NCI-H128 (cell line): ENCODE measurements around the gene DAPK2.
"Not testable (repeated sequence)": the region's sequence is repeated elsewhere in the genome, so short reads cannot be mapped to it uniquely, and the experiment has no call there.

Experiments
- DNase-seq: peaks from one replicate; lab custom pipeline; 2025; ENCODE audit not compliant: unreplicated experiment; lab: John Stamatoyannopoulos, UW

Gene DAPK2

DNA sequence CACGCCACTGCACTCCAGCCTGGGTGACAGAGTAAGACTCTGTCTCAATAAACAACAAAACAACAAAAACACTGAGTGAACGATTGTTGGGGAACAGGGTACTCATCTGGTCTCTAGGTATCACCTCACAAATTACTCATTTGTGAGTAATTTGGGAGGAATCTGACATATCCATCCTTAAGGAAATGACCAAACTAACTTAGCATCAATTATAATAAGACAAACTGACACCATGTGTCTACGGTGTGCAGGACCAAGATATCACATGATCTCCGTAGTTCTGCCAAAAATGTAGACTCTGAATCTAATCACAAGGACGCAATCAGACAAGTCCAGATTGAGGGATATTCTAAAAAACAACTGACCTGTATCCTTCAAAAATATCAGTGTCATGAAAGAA is 12.0 kb upstream of the DAPK2 start:
- no peak for DNase-seq

DNA sequence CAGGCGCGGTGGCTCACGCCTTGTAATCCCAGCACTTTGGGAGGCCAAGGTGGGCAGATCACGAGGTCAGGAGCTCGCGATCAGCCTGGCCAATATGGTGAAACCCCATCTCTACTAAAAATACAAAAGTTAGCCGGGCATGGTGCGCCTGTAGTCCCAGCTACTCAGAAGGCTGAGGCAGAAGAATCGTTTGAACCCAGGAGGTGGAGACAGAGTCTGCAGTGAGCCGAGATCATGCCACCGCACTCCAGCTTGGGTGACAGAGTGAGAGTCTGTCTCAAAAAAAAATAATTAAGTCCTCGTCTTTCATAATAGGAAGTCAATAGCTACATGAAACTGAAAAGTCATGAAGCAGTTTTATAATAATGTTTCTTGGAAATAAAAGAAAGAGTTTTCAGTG is 7.4 kb upstream of the DAPK2 start:
- not testable (repeated sequence) for DNase-seq

DNA sequence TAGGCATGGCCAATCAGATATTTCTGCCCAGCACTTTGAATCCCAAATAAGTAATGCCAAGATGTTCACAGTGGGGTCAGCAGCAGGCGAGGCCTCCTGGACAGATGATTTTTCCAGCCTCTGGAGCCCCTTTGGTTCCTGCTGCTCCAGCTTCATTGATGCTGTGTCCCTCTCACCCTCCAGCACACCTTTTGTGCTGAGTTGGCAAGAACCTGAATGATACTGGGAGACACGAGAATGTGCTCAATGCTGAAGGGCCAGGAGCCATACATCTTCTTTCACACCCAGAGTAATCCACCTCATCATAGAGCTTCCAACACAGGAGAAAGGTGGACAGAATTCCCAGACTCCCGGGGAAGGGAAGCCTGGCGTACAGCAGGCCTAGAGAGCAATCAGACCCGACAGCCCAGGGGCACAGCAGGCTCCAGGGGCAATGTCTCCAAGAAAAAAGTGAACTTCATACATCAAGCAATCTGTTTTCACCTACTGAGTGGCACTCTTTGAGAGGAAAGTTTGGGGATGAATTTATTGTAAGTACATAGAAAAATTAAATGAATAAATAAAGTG is 6.7 kb upstream of the DAPK2 start:
- no peak for DNase-seq

DNA sequence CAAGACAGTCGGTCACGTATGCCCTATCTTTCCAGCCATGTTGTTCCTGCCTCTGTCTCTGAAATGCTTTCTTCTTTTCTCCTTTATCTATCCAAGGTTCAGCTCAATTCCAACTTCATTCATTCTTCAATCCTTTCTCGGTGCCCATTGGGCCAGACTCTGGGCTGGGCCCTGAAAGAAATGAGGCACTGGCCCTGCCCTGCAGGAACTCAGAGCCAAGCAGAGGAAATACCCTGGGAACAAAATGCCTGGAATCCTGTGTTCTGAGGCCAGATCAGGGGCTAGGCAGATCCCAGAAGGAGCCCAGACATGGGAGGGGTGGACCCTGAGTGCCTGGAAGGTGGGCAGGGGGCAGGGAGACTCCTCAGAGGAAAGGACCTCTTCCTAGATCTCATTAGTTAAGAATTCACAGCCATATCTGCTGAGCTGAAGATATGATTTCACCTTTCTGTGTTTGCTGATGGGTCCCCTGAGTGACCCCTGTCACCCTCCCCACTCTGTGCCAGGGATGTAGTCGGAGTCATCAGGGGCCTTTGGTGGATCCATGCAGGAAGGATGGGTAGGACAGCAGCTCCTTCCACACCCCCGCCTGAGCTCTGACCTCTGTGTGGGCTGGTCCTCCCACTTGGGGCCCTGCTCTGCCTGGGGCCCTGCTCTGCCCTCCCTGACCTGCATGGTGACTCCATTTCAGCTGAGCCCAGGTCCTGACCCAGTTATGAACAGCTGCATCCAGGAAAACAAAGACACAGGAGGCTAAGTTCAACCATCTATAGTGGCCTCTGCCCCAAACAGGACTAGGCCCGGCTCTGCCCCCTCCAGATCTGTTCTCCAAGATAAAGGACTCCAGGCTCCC is 5.3 kb upstream of the DAPK2 start:
- DNase-seq = no peak

DNA sequence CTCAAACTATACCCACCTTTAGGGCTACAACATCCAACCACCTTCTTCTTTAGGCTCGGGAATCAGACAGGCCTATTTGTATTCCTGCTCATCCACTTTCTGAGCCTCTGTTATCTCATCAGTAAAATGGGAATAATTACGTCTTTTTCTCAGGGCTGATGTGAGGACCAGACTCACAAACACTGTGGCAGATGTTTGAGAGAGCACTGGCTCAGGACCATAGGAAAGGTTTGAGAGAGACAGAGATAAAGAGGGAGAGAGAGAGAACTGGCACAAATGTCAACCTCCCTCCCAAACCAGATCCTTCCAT is 4.8 kb upstream of the DAPK2 start:
- DNase-seq = no peak

DNA sequence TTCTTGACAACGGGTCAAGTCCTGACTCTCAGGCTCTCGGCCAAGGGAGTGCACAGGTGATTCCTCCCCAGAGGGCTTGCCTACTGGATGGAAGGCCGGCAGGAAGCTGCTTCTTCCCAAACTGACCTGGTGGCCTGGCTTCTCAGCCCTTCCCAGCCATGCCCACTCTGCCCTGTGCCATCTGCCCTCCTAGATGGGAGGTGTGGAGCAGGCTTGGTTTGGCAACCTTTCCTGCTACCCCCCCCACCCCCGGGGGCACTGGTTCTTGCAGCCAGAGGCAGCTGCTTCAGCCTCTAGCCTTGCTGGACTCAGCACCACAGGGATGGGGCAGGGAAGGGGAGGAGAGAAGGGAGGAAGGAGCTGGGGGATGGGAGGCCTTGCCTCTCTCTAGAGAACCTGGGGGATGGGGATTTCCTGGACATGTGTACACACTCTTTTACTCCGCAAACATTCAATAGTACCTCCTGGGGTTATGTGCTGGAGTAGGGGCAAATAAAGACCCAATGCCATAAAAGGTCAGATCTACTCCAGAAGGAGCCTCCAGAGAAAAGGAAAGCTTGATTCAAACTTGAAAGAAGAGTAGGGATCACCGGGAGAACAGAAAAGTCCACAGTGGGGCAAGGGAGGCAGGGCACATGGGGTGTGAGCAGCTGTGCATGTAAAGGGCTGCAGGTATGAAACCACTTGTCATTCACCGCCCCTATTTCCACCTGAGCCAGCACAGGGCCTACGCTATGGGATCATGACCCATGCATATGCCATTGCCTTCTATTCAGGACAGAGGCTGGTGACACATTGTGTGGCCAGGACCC is 4.2 kb upstream of the DAPK2 start:
- no peak for DNase-seq

DNA sequence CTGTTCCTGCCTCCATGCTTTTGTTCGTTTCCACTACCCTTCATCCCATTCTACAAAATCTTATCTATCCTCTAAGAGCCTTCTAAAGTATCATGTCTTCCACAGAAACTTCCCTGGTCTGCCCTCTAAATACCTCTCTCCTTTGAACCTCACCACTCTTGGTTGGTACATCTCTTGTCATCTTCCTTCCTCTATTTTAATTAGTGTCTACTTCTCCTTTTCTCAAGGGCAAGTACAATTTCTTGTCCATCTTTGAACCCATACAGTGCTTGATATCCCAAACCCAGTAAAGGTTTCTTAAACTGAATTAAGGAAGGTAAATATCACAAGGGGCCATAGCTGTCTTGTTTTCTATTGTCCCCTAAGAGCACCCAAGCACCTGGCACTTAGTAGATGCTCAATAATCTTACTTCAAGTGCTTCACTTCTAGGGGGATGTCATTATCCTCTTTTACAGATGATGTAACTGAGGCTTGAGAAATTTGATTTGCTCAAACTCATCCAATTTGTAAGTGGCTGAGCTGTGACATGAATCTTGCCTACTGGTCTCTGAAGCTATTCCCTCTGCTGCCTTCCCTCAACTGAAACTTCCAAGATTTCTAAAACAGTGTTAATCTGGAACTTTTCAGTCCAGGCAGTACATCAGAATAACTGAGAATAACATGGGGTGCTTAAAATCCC is 2.6 kb upstream of the DAPK2 start:
- DNase-seq = no peak

DNA sequence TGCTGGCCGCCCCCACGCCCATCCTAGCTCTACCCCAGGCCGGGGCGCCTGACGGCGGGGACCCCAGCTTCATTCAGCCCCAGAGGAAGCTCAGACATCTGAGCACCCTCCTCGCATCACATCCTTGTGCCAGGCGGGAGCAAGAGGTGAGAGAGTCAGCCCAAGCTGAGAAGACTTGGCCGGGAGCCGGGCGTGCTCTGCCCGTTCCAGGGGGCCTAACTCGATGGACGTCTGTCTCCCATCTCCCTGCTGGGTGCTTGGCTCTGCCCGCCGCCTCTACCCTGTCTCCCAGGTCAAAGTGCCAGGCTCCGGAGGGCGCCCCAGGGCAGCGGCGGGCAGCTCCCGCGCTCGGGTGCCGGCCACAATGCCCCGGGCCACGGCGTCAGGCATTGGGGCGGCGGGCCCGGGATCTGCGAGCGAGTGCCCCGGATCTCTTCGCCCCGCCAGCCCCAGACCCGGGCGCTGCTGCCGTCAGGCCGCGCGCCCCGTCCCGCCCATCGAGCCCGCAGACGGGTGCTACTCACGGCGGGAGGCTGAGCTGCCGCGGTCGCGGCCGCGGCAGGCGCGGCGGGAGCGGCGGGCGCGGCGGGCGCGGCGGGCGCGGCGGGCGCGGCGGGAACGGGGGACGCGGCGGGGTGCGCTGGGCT is 388 bp downstream of the DAPK2 start:
- no peak for DNase-seq

DNA sequence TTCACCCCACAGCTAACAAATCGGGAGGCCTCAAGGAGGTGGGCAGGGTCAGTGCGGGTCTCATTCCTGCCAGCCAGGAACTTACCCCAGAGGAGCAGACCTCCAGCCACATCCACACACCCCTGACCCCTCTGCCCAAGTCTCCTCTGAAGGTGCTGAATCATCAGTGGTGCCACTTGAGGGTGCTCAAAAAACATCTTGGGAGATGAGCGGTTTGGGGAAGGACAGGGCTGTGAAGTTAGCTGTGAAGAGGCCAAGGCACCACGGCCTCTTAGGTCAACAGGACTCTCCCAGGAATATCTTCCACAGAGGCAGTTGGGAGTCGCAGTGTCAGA is 1.2 kb downstream of the DAPK2 start:
- no peak for DNase-seq

DNA sequence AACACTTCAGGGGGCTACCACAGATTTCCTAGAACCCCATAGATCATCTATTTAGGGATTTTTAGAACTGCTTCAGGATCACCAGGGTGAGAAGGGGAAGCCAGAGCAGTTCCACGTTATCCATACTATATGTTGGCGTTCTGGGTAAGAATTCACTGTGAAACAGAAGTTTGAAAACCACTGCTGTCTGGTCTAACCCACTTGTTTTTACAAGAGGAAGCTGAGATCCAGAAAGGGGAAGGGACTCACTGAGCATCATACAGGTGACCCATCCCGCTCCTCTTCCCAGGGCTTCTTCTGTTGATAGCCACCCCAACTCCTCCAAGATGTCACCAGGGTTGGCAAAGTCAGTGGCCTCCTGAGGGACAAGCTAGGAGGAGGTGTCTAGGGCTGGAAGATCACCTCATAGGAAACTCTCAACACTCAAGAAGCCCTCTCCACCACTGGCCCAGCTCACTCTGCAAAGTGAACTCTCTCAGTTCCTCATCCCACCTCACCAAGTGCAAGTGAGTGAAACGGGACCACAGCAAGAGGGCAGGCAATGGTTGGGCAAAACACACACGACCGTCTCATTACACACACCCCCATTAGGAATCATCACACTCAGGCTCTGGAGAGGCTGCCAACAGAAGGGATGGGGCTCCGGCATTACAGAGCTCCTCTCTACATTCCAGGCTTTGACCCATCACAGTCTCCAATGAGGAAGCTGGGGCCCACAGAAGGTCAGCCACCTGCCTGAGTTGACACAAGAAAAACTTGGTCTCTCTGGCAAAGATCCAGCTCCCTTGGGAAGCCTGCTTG is 1.8 kb downstream of the DAPK2 start:
- no peak for DNase-seq

DNA sequence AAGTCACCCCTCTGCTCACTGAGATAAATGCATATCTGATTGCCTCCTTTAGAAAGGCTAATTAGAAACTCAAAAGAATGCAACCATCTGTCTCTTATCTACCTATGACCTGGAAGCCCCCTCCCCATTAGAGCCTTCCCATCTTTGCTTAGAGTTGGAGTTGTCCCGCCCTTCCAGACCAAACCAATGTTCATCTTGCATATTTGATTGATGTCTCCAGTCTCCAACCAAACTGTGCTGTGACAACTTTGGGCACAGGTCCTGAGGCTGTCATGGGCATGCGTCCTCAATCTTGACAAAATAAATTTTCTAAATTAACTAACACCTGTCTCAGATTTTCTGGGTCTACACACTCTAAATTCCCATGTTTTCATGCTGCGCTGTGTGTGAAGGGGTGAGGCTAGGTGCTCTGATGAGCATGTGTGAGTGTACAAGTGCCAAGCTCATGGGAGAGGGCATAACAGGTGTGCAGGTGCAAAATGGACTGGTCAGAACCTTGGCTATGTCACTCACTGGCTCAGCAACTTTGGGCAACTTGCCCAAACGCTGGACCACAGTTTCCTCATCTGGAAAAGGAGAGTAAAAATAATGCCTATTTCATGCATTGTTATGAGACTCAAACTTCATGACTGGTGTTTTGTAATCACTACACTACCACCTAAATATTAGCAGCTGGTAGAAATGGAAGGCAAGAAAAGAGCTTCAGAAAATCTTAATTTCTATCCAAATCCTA is 7.2 kb downstream of the DAPK2 start:
- no peak for DNase-seq

DNA sequence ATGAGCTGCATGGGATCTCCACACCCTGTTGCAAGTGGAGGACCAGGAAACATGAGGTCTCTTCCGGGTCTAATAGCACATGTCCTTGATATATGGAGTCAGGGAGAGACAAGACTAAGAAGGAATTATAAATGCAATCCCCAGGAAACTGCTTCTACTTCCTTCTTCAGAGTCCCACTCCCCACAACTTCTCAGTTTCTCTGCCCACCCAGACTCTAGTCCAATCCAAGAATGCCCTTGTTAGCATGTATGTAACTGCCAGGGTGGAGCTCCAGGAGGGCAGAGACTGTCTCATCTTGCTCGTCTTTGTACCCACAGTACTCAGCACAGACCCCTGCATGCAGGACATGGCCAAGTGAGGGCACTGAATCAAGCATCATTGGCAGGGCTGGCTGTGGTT is 8.3 kb downstream of the DAPK2 start:
- no peak for DNase-seq

DNA sequence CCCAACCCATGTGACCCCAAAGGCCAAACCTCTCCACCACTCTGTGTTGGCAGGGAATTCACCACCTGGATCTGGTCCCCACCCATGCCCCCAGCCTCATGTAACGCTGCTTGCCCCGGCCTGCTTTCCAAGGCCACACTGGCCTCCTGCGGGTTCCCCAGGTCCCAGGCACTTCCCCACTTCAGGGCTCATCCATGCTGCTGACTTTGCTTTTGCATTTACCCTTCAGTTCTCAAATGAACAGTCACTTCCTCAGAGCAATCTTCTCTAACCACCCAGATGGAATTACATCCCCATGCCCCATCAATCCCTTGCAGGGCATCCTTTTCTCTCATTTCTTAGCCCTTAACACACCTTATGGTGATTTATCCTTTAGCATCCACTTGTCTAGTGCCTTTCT is 9.2 kb downstream of the DAPK2 start:
- no peak for DNase-seq

DNA sequence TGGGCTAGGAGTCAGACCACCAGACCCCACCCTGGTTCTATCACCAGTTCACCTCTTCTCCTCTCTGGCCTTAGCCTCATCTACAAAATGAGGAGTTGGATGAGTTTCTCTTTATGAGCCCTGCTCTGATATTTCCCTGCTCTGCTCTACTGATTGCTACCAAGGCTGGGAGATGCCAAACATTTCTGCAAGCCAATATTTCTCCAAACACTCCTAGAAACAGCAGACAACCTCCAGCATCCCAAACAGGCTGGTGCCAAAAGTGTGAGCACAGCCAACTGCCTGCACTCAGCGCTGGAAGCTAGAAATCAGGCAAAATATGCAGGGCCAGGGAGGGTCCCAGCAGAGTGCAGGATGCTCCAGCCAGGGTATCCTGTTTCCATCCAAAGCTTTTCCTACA is 10.8 kb downstream of the DAPK2 start:
- DNase-seq = no peak

DNA sequence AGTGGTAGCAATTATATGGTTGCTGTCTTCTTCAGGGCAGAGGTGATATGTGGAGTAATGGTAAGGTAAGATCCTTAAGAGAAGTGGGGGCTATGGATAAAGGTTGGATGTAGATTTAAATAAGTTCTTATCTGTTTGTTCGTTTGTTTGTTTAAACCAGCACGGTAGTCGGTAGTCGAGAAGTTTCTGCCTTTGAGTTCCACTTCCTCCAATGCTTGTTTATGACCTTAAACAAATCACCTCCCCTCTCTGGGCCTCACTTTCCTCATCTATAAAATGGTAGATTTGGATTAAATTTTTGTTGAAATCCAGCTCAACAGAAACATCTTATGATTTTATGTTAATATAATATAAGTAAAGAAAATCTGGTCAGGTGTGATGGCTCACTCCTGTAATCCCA is 11.8 kb downstream of the DAPK2 start:
- DNase-seq = no peak

DNA sequence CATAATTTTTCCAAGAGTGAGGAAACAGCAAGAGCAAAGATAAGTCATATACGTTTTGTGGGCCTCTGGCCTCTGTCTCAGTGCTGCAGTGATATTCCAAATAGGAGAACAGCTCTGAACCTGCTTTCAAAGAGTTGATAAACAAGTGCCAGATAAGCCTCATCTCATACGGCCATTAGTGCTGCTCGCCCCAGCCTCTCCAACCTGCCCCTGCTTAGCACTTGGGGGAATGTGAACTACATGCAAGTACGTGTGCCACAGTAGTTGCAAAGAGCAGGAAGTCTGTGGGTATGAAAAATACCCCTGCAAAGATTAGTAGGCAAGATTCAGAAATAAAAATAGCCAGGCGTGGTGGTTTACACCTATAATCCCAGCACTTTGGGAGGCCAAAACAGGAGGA is 14.0 kb downstream of the DAPK2 start:
- no peak for DNase-seq

DNA sequence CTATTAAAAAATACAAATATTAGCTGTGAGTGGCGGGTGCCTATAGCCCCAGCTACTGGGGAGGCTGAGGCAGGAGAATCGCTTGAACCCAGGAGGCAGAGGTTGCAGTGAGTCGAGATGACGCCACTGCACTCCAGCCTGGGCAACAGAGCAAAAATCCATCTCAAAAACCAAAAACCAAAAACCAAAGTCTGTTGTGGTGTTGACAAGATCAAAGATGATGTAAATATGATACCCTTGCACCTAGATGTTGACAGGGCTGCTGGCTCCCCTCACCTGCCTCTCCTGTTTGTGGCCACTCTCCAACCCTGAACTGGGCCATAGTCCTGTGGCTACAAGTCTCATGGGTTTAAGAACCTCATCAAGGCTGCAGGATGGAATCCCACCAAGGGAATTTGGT is 16.2 kb downstream of the DAPK2 start:
- no peak for DNase-seq

DNA sequence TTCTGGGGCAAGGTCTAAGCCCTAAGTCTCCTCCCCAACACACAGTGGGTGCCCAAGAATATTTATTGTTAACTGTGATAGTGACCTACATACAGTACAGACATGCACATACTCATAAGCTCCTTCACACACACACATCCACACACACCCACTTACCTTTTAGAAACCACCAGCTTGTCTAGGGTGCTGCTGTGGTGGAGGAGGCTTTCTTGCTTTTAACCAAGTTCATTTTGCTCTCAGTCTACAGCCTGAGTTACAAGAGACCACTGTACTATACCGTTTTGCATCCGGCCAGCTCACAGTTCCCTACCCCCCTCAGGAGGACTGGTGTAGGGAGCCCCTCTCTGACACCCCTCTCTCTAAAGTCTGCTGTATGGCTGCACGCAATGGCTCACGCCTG is 16.7 kb downstream of the DAPK2 start:
- DNase-seq = no peak

DNA sequence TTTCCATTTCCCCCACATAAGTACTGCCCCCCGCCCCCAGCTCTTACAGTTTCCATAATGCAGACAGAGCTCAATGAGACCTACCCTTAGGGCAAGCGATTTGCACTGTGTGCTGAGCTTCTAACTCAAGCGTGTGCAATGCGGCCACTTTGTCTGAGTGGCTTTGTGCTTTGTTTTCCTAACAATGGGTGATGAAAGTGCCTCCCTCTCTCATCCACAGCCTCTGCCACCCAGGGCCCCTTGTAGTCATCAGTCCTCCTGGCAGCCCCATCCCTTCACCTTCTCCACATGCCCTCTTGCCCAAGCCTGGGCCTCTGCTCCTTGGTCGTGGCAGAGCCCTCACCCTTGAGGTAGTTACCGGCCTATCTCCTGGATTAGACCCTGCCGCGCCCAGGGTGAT is 17.2 kb downstream of the DAPK2 start:
- DNase-seq = no peak

DNA sequence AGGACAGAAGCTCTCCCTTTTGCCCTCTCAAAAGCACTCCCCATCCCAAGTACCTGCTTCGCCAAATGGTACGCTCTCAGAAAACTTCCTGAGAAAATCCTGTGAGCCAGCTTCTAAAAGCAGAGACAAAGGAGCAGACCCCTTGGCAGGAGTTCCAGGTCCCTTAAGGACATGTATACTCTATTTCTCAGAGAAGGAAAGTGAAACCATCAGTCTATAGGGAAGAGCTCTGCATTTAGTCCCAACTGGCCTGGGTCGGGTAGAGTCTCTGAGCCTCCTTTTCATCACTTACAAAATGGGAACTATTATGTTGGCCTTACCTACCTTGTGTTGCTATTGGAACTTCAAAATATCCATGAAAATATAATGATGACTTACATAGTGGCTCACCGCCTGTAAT is 19.7 kb downstream of the DAPK2 start:
- DNase-seq = no peak
